H9 (cell line): ENCODE results near the gene NPAS3. TPM values are rescaled to one million over a fixed set of nuclear protein-coding genes. Genes with fewer than 3 reads are reported as not detected.

Experiments
- DNase-seq: peaks from one replicate; pipeline ENCODE4 v3.0.0-alpha.2; 2017
- H2AFZ ChIP-seq: one replicate; pipeline ENCODE4 v1.6.1; 2013; ENCODE audit warnings: mild to moderate bottlenecking, low read length, control low read depth, moderate library complexity
- H2AK5ac ChIP-seq: 2 replicates; pipeline ENCODE4 v1.6.1; 2013; ENCODE audit warnings: low read length, control low read depth, mixed read lengths; ENCODE audit not compliant: insufficient read length
- H2BK120ac ChIP-seq: one replicate; pipeline ENCODE4 v1.6.1; 2013; ENCODE audit warnings: low read depth, mild to moderate bottlenecking, low read length, control low read depth, inconsistent platforms; ENCODE audit not compliant: poor library complexity, severe bottlenecking
- H2BK12ac ChIP-seq: 2 replicates; pipeline ENCODE4 v1.6.1; 2013; ENCODE audit warnings: low read length, control low read depth, mixed read lengths, low read depth; ENCODE audit not compliant: insufficient read length
- H2BK15ac ChIP-seq: 2 replicates; pipeline ENCODE4 v1.6.1; 2013; ENCODE audit warnings: low read depth, low read length, control low read depth
- H2BK20ac ChIP-seq: one replicate; pipeline ENCODE4 v1.6.1; 2013; ENCODE audit warnings: low read depth, mild to moderate bottlenecking, low read length, control low read depth, inconsistent platforms; ENCODE audit not compliant: poor library complexity, severe bottlenecking
- H2BK5ac ChIP-seq: 2 replicates; pipeline ENCODE4 v1.6.1; 2013; ENCODE audit warnings: low read length, control low read depth, mixed read lengths; ENCODE audit not compliant: insufficient read length
- H3K14ac ChIP-seq: 2 replicates; pipeline ENCODE4 v1.6.1; 2013; ENCODE audit warnings: low read length, control low read depth; ENCODE audit not compliant: insufficient read depth
- H3K18ac ChIP-seq: 2 replicates; pipeline ENCODE4 v1.6.1; 2013; ENCODE audit warnings: low read depth, mild to moderate bottlenecking, mixed read lengths, low read length, control low read depth; ENCODE audit not compliant: insufficient read length
- H3K23ac ChIP-seq: 2 replicates; pipeline ENCODE4 v1.6.1; 2013; ENCODE audit warnings: low read length, control low read depth, mixed read lengths, low read depth; ENCODE audit not compliant: insufficient read length
- H3K23me2 ChIP-seq: 2 replicates; pipeline ENCODE4 v1.6.1; 2013; ENCODE audit warnings: low read depth, mild to moderate bottlenecking, mixed read lengths, low read length, control low read depth; ENCODE audit not compliant: insufficient read length, poor library complexity, severe bottlenecking
- H3K27ac ChIP-seq: 2 replicates; pipeline ENCODE4 v1.5.1; 2013; ENCODE audit warnings: low read length, control low read depth, mixed read lengths, low read depth; ENCODE audit not compliant: insufficient read length
- H3K27me3 ChIP-seq: 2 replicates; pipeline ENCODE4 v1.6.1; 2013; ENCODE audit warnings: low read length, control low read depth, inconsistent platforms; ENCODE audit not compliant: insufficient read depth
- H3K4ac ChIP-seq: 2 replicates; pipeline ENCODE4 v1.6.1; 2013; ENCODE audit warnings: low read depth, mild to moderate bottlenecking, control low read depth, inconsistent platforms, low read length, moderate library complexity
- H3K4me1 ChIP-seq: 2 replicates; pipeline ENCODE4 v1.6.1; 2013; ENCODE audit warnings: low read length, control low read depth, inconsistent platforms; ENCODE audit not compliant: insufficient read depth
- H3K4me2 ChIP-seq: 2 replicates; pipeline ENCODE4 v1.6.1; 2013; ENCODE audit warnings: low read length, control low read depth, mixed read lengths; ENCODE audit not compliant: insufficient read length, insufficient read depth
- H3K56ac ChIP-seq: 2 replicates; pipeline ENCODE4 v1.6.1; 2013; ENCODE audit warnings: low read depth, mild to moderate bottlenecking, mixed read lengths, low read length, control low read depth; ENCODE audit not compliant: insufficient read length
- H3K79me1 ChIP-seq: 2 replicates; pipeline ENCODE4 v1.6.1; 2013; ENCODE audit warnings: low read depth, mild to moderate bottlenecking, moderate library complexity, low read length, control low read depth, inconsistent platforms; ENCODE audit not compliant: insufficient read depth, poor library complexity, severe bottlenecking
- H3K79me2 ChIP-seq: 2 replicates; pipeline ENCODE4 v1.6.1; 2013; ENCODE audit warnings: low read length, control low read depth, inconsistent platforms; ENCODE audit not compliant: insufficient read depth
- H3K9ac ChIP-seq: 2 replicates; pipeline ENCODE4 v1.6.1; 2013; ENCODE audit warnings: low read length, control low read depth, mixed read lengths; ENCODE audit not compliant: insufficient read length; ENCODE audit errors: extremely low read depth
- H3K9me3 ChIP-seq: one replicate; pipeline ENCODE4 v1.6.1; 2013; ENCODE audit warnings: low read depth, low read length, inconsistent platforms; ENCODE audit not compliant: control insufficient read depth
- H3T11ph ChIP-seq: one replicate; pipeline ENCODE4 v1.6.1; 2013; ENCODE audit warnings: mild to moderate bottlenecking, low read length, control low read depth, inconsistent platforms
- H4K20me1 ChIP-seq: one replicate; pipeline ENCODE4 v1.6.1; 2013; ENCODE audit not compliant: control insufficient read depth, insufficient read length, insufficient read depth
- H4K5ac ChIP-seq: 2 replicates; pipeline ENCODE4 v1.6.1; 2013; ENCODE audit warnings: low read depth, mild to moderate bottlenecking, mixed read lengths, low read length, control low read depth; ENCODE audit not compliant: insufficient read length
- H4K8ac ChIP-seq: replicated peaks from 2 replicates; pipeline ENCODE4 v1.6.1; 2013; ENCODE audit warnings: low read length, control low read depth, mixed read lengths, low read depth; ENCODE audit not compliant: insufficient read length
- H4K91ac ChIP-seq: 2 replicates; pipeline ENCODE4 v1.6.1; 2013; ENCODE audit warnings: low read depth, mild to moderate bottlenecking, moderate library complexity, mixed read lengths, low read length, control low read depth; ENCODE audit not compliant: insufficient read length
- H3K27ac Mint-ChIP-seq, 3 experiments: 2 replicates in 2 of 3; 3 replicates in 1 of 3; pipeline ENCODE4 v1.8.0; 2020 to 2021; ENCODE audit warnings: mixed read lengths in 3 of 3, mild to moderate bottlenecking in 1 of 3, moderate library complexity in 1 of 3
- H3K27me3 Mint-ChIP-seq: 2 replicates; pipeline ENCODE4 v1.8.0; 2021; ENCODE audit warnings: low read depth, mild to moderate bottlenecking, moderate library complexity, mixed read lengths
- H3K36me3 Mint-ChIP-seq, 3 experiments: 2 replicates in 2 of 3; 3 replicates in 1 of 3; pipeline ENCODE4 v1.8.0; 2020 to 2021; ENCODE audit warnings: low read depth in 3 of 3, mixed read lengths in 3 of 3; ENCODE audit not compliant: insufficient read depth in 1 of 3
- H3K4me1 Mint-ChIP-seq, 2 experiments: 2 replicates each; pipeline ENCODE4 v1.8.0; 2020; ENCODE audit warnings: mixed read lengths in 2 of 2
- H3K4me3 Mint-ChIP-seq, 2 experiments: 2 replicates in 1 of 2; 3 replicates in 1 of 2; pipeline ENCODE4 v1.8.0; 2020 to 2021; ENCODE audit warnings: mild to moderate bottlenecking in 2 of 2, mixed read lengths in 2 of 2, moderate library complexity in 1 of 2
- H3K9me3 Mint-ChIP-seq, 2 experiments: 2 replicates in 1 of 2; 3 replicates in 1 of 2; pipeline ENCODE4 v1.8.0; 2020; ENCODE audit warnings: mild to moderate bottlenecking in 2 of 2, mixed read lengths in 2 of 2, moderate library complexity in 1 of 2
- CTCF ChIP-seq: fragments of 200-600 bp; sonication (generic); conservative IDR thresholded peaks from 3 replicates; pipeline ENCODE4 v1.8.0; 2021; ENCODE audit warnings: antibody characterized with exemption, mild to moderate bottlenecking
- WGBS: extraction: QIAGEN DNeasy Blood & Tissue Kit; methylation state at CpG from one replicate; pipeline ENCODE4 v1.1.7; 2013; ENCODE audit warnings: missing lambda C conversion rate, low lambda C conversion rate, mixed read lengths; ENCODE audit not compliant: insufficient read length; ENCODE audit errors: extremely low coverage; 5-methylcytosine and 5-hydroxymethylcytosine counted together
- total RNA-seq: library from RNA; stranded (reverse); gene quantifications from 2 replicates; pipeline ENCODE4 v1.2.1, GENCODE V29; 2021

The NPAS3 gene
- total RNA-seq, 1 experiment from 2014 or later: 0.17 TPM

GRCh38 chr14:33477797-33478196, 539.1 kb downstream of the NPAS3 start:
- Histone ChIP-seq H4K8ac (no peak overlapping the region), H3K9ac (no peak overlapping the region), H3K4me1 (peaks cover 4% of the 10 kb centered on the region; the same call in 1 of the 2 replicates), H3K4me2 (no peak overlapping the region), H3K23me2 (no peaks in the 10 kb centered on the region), H3K9me3 (no peaks in the 10 kb centered on the region), H3K23ac (no peak overlapping the region), H3K14ac (no peak overlapping the region), H3K27ac (no peak overlapping the region), H3K27me3 (no peaks in the 10 kb centered on the region), H2AFZ (no peak overlapping the region), H3K18ac (no peak overlapping the region), H3T11ph (no peak overlapping the region), H4K5ac (no peak overlapping the region), H3K79me1 (no peaks in the 10 kb centered on the region), H4K20me1 (no peaks in the 10 kb centered on the region), H2BK5ac (no peak overlapping the region), H2BK12ac (no peak overlapping the region), H3K79me2 (no peaks in the 10 kb centered on the region), H2BK120ac (no peak overlapping the region), H3K4ac (no peak overlapping the region), H4K91ac (no peak overlapping the region), H3K56ac (no peak overlapping the region), H2BK20ac (no peak overlapping the region), H2BK15ac (no peak overlapping the region), H2AK5ac (no peak overlapping the region)
- no peak for DNase-seq
- H3K27ac Mint-ChIP-seq: peak overlapping the region in 2 of 3 experiments; percentile 69 to 75; a peak in 4 of 7 replicates
- H3K36me3 Mint-ChIP-seq: no peaks in the 10 kb centered on the region
- no CpG with 5 or more reads among the region's 3 CpGs for WGBS
- H3K9me3 Mint-ChIP-seq: no peaks in the 10 kb centered on the region
- H3K4me1 Mint-ChIP-seq: peaks cover 63 to 76% of the 10 kb centered on the region in 2 experiments
- H3K4me3 Mint-ChIP-seq: no peak overlapping the region
- no peak for TF ChIP-seq CTCF
- H3K27me3 Mint-ChIP-seq: no peaks in the 10 kb centered on the region
